Activated T-helper 1 cell treated with anti-CD3 and anti-CD28 coated beads, Interleukin-12 subunit alpha, Interleukin-12 subunit beta, Interleukin-2, Interleukin-4 antibody, amounts not matched to agents 30 ng/mL and 10 ng/mL and 1 ng/mL, durations not matched to agents 14 hours and 24 hours and 36 hours (primary cell): ENCODE measurements around the gene CFAP100. TPM values are rescaled to one million over a fixed set of nuclear protein-coding genes. Genes with fewer than 3 reads are reported as not detected.

Experiments used
- DNase-seq: peaks from one replicate; pipeline ENCODE4 v3.0.0; 2021; ENCODE audit warnings: low spot score
- H3K27ac Mint-ChIP-seq: one replicate; pipeline ENCODE4 v1.8.0; 2021; ENCODE audit warnings: mild to moderate bottlenecking, mixed read lengths
- H3K27me3 Mint-ChIP-seq: one replicate; pipeline ENCODE4 v1.8.0; 2022; ENCODE audit warnings: mild to moderate bottlenecking, moderate library complexity, mixed read lengths; ENCODE audit not compliant: insufficient read depth
- H3K36me3 Mint-ChIP-seq: one replicate; pipeline ENCODE4 v1.8.0; 2021; ENCODE audit warnings: low read depth, mixed read lengths
- H3K4me1 Mint-ChIP-seq: one replicate; pipeline ENCODE4 v1.8.0; 2021; ENCODE audit warnings: low read depth, mixed read lengths
- H3K4me3 Mint-ChIP-seq: one replicate; pipeline ENCODE4 v1.8.0; 2021; ENCODE audit warnings: mild to moderate bottlenecking, moderate library complexity, mixed read lengths
- H3K9me3 Mint-ChIP-seq: one replicate; pipeline ENCODE4 v1.8.0; 2021; ENCODE audit warnings: mixed read lengths
- intact Hi-C: fragments of 100-400 bp; cut with micrococcal nuclease; formaldehyde crosslinking; loops from one replicate; pipeline ENCODE4 v1.15.1; 2024
- total RNA-seq: library from RNA; stranded (reverse); gene quantifications from 2 replicates; pipeline ENCODE4 v1.2.3, GENCODE V29; 2022

Gene CFAP100
- total RNA-seq, 1 donor from 2014 or later: not detected

DNA sequence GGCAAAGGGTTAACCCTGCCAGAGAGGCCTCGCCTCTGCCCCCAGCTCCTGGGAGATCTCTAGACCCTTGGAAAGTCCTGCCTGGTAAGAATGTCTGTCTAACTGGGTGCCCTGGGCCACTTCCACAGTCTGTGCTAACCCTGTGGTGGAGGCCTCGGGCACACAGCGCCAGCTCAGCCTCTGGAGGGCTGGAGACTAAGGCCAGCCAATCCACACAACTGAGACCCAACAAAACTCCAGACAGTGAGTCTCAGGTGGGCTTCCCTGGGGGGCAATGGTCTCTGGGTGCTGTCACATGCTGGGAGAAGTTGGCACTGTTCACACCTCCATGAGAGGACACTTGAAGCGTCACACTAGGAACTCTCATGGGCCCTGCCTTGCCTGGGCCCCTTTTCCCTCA lies 61.5 kb downstream of the CFAP100 start:
- H3K9me3 Mint-ChIP-seq: no peaks in the 10 kb centered on the region
- H3K4me3 Mint-ChIP-seq: no peak overlapping the region
- no peak for DNase-seq
- intact Hi-C loops: no loop called here
- H3K27me3 Mint-ChIP-seq: no peaks in the 10 kb centered on the region
- peaks cover 38% of the 10 kb centered on the region for H3K36me3 Mint-ChIP-seq
- no peak overlapping the region for H3K27ac Mint-ChIP-seq
- H3K4me1 Mint-ChIP-seq: no peaks in the 10 kb centered on the region

DNA sequence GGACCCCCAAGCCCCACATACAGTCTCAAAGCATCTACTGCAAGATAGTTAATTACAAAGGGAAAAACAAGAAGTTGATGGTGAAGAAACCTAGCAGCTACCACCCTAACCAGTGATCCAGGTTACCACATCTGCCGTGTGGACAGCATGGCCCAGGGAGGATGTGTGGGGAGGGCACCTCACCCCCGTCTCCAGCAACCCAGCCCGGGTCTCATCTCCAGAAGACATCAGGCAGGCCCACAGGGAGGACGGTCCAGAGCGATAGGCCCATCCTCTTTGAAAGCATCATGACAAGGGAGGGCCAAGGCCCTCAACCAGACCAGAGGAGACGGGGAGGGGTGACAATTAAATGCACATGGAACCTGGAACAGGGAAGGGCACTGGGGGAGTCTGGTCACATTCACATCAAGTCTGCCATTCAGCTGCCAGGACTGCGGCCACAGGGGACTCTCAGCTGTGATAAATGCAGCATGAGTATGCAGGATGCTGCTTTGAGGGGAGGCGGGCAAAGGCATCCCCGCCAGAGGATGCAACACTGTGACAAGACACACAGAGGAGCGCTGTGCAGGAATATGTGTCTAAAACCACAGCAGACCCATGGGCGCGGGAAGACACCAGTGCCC lies 62.2 kb downstream of the CFAP100 start:
- intact Hi-C loops: no loop called here
- Mint-ChIP-seq H3K9me3 (no peaks in the 10 kb centered on the region), H3K36me3 (peaks cover 38% of the 10 kb centered on the region), H3K27me3 (no peaks in the 10 kb centered on the region), H3K27ac (no peak overlapping the region), H3K4me3 (no peak overlapping the region), H3K4me1 (no peaks in the 10 kb centered on the region)
- DNase-seq: no peak

DNA sequence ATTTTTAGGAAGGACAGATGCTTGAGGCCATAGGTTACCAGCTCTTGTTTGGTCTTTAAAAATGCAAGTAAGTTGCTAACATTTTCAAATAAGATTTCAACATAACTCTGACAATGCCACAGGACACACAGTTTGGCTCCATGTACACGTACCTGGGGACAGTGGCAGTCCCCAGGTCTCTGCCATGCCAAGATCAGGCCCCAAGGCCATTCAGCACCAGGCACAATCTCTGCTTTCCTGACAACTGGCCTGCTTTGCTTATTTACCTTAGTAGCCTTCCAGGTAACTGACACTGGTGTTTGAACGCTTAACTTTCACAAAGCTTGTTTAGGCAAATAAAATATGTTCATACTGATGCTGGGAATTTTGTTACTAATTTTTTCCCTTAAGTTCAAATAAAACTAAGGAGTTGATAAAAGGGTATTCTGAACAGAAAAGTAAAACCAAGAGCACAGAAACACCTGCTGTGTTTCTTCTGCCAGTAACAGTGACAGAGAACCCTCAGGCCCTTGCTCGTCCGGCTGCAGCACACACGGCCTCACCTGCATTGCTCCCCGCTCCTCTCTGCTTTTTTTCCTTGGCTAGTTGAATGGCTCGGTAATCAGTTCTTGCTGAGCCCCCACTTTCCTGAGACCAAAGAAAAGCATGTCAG lies 64.5 kb downstream of the CFAP100 start:
- no peak overlapping the region for H3K4me3 Mint-ChIP-seq
- H3K36me3 Mint-ChIP-seq: peaks cover 45% of the 10 kb centered on the region

DNA sequence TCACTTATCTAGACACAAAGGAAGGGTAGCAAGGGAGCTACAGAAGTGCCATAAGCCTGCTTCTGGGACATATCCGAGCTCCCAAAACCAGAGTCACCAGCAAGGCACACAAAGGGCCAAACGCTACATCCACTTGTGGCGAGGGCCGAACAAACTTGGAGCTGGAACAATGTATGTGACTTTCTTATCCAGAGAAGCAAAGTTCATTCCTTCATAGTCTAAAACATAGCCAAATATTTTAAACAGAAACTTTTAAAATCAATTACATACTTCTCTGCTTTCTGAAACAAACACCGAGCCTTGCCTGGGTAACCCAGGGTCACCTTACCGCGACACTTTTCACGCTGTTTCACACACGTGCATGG lies 65.0 kb downstream of the CFAP100 start:
- DNase-seq: no peak
- intact Hi-C loops: no loop called here
- no peaks in the 10 kb centered on the region for H3K27me3 Mint-ChIP-seq
- H3K4me1 Mint-ChIP-seq: no peaks in the 10 kb centered on the region
- H3K36me3 Mint-ChIP-seq: peaks cover 43% of the 10 kb centered on the region
- no peaks in the 10 kb centered on the region for H3K9me3 Mint-ChIP-seq
- H3K27ac Mint-ChIP-seq: no peak overlapping the region
- H3K4me3 Mint-ChIP-seq: no peak overlapping the region

More for the DNA sequence above, 64.5 kb downstream of the CFAP100 start:
- Mint-ChIP-seq H3K9me3 (no peaks in the 10 kb centered on the region), H3K27ac (no peak overlapping the region), H3K27me3 (no peaks in the 10 kb centered on the region), H3K4me1 (no peaks in the 10 kb centered on the region)
- DNase-seq: no peak
- intact Hi-C loops: no loop called here

DNA sequence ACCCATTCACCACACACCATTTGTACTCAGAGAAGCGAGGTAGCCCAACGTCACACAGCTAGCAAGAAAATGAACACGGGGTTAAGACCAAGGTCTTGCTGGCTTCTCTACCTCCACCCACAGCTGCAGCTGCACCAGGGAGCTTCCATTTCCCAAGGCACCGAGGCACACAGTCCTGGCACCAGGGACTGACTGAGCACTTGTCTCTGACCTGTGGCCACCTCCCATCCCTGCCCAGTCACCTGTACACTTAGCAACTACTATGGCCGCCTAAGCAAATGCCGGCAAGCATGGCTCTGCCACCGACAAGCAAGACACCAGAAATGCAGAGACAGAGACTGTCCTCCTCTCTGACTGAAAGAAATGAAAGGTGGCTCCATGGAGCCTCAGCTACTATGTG lies 65.7 kb downstream of the CFAP100 start:
- H3K27ac Mint-ChIP-seq: no peak overlapping the region
- no peaks in the 10 kb centered on the region for H3K27me3 Mint-ChIP-seq
- H3K9me3 Mint-ChIP-seq: no peaks in the 10 kb centered on the region
- no peak for DNase-seq
- peaks cover 43% of the 10 kb centered on the region for H3K36me3 Mint-ChIP-seq
- H3K4me1 Mint-ChIP-seq: no peaks in the 10 kb centered on the region
- no peak overlapping the region for H3K4me3 Mint-ChIP-seq
- intact Hi-C loops: no loop called here

DNA sequence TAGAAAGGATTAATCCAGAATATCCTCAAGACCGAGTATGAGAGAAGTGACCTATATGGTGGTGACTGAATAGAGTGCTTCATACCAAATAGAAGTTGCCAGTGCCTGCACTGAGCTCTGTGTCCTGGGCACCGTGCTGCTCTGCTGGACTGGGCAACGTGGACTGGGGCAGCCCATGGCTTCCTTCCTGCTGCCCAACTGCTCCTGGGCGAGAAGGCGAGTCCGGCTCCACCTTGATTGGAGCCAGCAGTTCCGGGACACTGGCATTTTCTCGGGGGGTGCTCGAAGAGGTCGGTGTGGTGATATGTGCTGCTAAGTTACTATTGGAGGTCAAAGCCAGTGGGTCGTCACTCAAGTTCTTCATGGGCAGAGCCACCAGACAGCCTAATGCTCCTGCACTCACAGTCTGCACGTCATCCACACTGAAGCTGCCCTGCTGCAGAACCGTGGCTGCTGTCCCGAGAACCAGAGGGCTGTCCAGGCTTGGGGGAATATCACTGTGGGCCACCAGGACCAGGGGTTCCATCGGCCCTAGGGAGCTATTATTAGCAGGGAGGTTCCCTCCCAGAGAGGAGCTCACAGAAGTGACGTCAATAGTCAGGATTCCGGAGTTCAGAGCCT lies 66.9 kb downstream of the CFAP100 start:
- no peaks in the 10 kb centered on the region for H3K9me3 Mint-ChIP-seq
- intact Hi-C loops: no loop called here
- DNase-seq: no peak
- no peaks in the 10 kb centered on the region for H3K27me3 Mint-ChIP-seq
- no peak overlapping the region for H3K27ac Mint-ChIP-seq
- H3K4me1 Mint-ChIP-seq: peaks cover under 1% of the 10 kb centered on the region
- H3K36me3 Mint-ChIP-seq: peaks cover 48% of the 10 kb centered on the region
- no peak overlapping the region for H3K4me3 Mint-ChIP-seq

DNA sequence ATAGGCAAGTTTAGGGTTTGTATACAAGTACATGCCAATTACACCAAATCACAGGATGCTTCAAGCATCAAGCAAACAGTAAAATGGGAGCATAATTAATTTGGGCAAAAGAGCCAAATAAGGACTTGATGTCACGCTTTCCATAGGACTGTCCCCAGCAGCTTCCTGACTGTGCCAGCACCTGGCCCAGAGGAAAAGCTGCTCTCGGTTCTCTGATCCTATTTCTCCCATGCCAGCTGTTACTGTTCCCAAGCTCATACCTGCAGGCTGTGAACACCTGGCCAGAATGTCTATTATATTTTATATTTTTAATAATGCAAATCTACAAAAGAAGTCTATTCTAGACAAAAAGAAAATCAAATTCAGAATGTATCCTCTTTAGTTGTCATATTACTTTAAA lies 68.8 kb downstream of the CFAP100 start:
- intact Hi-C loops: no loop called here
- peaks cover 51% of the 10 kb centered on the region for H3K36me3 Mint-ChIP-seq
- no peaks in the 10 kb centered on the region for H3K27me3 Mint-ChIP-seq
- no peak overlapping the region for H3K4me3 Mint-ChIP-seq
- no peak overlapping the region for H3K27ac Mint-ChIP-seq
- H3K9me3 Mint-ChIP-seq: no peaks in the 10 kb centered on the region
- DNase-seq: no peak
- peaks cover 12% of the 10 kb centered on the region for H3K4me1 Mint-ChIP-seq

DNA sequence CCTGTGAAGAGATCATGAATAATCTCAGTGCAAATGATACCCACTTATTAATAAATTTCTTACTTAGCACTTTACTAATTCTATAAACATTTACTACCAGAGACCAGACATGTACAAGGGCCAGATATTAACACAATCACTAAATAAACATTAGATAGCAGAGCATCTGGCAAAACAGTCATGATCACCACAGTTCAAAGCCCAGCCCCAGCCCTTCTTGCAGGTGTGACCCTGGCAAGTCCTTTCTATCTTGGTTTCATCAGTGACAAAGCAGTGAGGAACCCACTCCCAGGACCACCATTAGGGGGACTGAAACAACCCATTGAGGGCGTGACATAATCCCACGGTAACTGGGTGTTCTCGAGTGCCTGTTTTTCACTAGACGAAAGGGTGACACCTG lies 69.4 kb downstream of the CFAP100 start:
- Mint-ChIP-seq H3K4me3 (no peak overlapping the region), H3K4me1 (peaks cover 14% of the 10 kb centered on the region), H3K9me3 (no peaks in the 10 kb centered on the region), H3K27me3 (no peaks in the 10 kb centered on the region), H3K36me3 (peaks cover 51% of the 10 kb centered on the region), H3K27ac (no peak overlapping the region)
- intact Hi-C loops: no loop called here
- DNase-seq: no peak

DNA sequence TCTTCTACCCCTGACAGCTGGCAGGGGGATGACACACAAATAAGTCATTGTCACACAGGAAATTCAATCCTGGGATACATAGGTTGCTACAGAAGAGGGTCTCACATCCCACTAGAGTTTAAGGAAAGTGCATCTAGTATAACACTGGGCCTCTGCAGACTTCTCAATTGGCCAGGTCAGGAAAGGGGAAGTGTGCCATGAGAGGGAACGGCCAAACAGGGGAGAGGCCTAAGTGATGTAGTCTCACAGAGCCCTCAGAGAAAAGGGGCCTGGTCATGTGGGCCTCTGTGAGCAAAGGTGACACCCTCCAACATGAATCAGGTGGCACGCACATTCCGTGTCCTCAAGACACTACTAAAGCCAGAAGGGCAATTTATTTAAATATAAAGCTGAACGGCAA lies 69.8 kb downstream of the CFAP100 start:
- peaks cover 54% of the 10 kb centered on the region for H3K36me3 Mint-ChIP-seq
- H3K4me3 Mint-ChIP-seq: no peak overlapping the region
- peaks cover 18% of the 10 kb centered on the region for H3K4me1 Mint-ChIP-seq
- no peak overlapping the region for H3K27ac Mint-ChIP-seq
- no peaks in the 10 kb centered on the region for H3K27me3 Mint-ChIP-seq
- DNase-seq: no peak
- H3K9me3 Mint-ChIP-seq: no peaks in the 10 kb centered on the region
- intact Hi-C loops: no loop called here

DNA sequence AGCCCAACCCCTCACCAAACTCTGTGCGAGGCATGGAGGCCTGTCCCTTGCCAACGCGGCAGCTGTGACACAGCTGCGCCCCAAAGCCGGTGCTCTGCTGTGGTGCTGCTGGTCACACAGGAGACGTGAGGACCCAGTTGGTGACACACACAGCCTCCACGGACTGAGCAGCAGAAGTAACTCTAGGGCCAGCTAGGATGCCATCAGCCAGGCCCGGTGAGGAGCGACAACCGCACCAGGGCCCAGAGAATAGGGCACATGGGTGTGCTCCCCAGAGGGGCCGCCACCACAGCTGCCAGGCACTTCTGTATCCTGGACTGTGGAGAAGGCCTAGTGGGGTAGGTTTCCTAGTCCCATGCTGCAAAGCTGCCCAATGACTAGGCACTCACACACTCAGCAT lies 70.3 kb downstream of the CFAP100 start:
- Mint-ChIP-seq H3K4me1 (peaks cover 23% of the 10 kb centered on the region), H3K9me3 (no peaks in the 10 kb centered on the region), H3K4me3 (no peak overlapping the region), H3K36me3 (peaks cover 58% of the 10 kb centered on the region), H3K27me3 (no peaks in the 10 kb centered on the region), H3K27ac (no peak overlapping the region)
- intact Hi-C loops: no loop called here
- DNase-seq: no peak

DNA sequence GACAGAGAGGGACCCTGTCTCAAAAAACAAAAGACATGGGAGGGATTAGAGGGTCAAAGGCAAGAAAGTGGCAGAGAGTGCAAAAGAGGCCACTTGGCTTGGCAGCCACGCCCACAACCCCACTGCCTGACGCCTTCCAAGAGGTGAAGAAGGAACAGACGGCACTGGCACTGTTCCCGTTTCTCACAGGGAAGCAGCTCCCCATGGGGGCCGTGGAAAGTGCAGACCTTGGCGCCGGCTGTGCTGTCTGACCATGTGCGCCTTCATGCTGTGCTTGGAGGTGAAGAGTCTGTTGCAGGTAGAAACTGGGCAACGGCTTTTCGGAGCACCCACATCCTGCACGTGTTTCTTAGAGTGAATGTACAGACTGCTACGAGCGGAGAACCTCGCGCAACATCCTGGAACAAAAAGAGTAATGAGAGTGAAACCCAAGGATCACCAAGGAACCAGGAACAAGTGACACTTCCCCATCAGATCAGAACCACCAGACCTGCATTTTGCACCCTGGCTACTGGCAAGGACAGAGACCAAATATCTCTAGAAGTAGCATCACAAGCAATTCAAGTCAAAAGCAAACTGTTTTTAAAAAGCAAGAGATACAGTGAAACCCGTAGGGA lies 71.3 kb downstream of the CFAP100 start:
- Mint-ChIP-seq H3K4me1 (peaks cover 24% of the 10 kb centered on the region), H3K9me3 (no peaks in the 10 kb centered on the region), H3K27ac (no peak overlapping the region), H3K27me3 (no peaks in the 10 kb centered on the region), H3K36me3 (peaks cover 62% of the 10 kb centered on the region), H3K4me3 (no peak overlapping the region)
- DNase-seq: no peak
- intact Hi-C loops: no loop called here

DNA sequence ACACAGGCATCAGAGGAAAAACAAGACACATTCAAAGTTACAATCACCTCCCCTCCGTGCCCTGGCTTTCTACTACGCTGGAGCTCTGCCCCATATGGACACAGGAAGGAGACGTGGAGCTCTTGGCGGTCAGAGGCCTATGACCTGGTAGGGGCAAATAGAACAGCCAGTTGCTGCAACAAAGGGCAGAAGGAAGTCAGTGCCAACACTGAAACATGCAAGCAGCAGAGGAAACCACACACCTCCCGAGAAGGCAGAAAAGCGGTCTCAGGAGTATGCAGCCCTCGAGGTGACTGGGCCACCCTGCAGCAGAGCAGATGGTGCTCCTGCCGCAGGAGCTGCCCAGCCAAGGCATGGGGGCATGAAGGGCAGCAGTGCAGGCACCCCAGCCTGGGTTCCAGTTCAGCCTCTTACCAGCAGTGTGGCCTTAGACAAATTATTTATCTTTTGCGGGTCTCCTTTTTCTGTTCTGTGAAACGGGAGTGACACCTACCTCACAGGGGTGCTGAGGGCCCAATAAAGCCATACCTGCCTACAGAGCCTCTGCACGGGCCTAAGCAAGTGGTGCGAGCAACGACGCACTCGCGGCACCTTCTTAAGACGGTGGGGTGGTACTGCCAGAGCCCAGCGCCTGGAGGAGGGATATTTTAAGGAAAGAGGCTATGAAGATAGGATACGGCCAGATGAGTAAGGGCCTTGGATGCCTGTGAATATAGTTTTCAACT lies 72.3 kb downstream of the CFAP100 start:
- H3K4me3 Mint-ChIP-seq: no peak overlapping the region
- H3K4me1 Mint-ChIP-seq: peaks cover 26% of the 10 kb centered on the region
- no peaks in the 10 kb centered on the region for H3K27me3 Mint-ChIP-seq
- no peaks in the 10 kb centered on the region for H3K9me3 Mint-ChIP-seq
- H3K36me3 Mint-ChIP-seq: peaks cover 60% of the 10 kb centered on the region
- intact Hi-C loops: no loop called here
- H3K27ac Mint-ChIP-seq: no peak overlapping the region
- no peak for DNase-seq

DNA sequence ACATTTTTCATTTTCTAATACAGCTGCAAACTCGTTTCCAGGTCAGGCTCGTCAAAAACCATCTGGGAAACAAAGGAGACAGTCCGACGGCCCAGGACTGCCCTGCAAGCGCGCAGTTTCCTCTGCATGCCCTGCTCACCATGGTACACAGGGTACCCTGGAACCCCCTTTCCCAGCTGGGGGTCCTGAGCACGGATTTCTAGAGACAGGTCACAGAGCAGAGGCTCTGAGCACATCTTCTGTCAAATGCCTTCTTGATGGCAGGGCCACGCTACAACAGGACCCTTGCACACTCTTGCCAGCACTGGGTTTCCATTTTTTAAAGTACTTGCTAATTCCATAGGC lies 72.9 kb downstream of the CFAP100 start:
- Mint-ChIP-seq H3K9me3 (no peaks in the 10 kb centered on the region), H3K36me3 (peaks cover 60% of the 10 kb centered on the region), H3K27ac (no peak overlapping the region), H3K27me3 (no peaks in the 10 kb centered on the region), H3K4me3 (no peak overlapping the region), H3K4me1 (peaks cover 31% of the 10 kb centered on the region)
- intact Hi-C loops: no loop called here
- DNase-seq: no peak
